ENCODE results near the gene PLAAT2. TPM values are rescaled to one million over a fixed set of nuclear protein-coding genes. Genes with fewer than 3 reads are reported as not detected.

PLAAT2 gene
- total RNA-seq, 1 experiment from 2014 or later, result 13.6 TPM

DNA sequence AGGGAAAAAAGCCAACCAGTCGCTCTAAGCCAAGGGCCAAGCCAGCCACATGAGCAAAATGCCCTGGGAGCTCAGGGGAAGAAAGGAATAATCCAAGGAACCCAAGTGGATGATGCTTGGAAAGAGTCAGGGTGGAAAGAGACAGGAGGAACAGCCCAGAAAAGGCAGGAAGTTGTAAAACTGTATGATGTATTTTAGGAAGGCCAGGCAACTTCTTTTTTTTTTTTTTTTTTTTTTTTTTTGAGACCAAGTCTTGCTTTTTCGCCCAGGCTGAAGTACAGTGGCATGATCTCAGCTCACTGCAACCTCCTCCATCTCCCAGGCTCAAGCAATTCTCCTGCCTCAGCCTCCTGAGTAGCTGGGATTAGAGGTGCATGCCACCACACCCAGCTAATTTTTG lies 55.7 kb downstream of the PLAAT2 start:
- no peak for TF ChIP-seq EZH2 (IDR thresholded peaks at IDR 0.05; ENCODE audit: low read depth)
- TF ChIP-seq, protein P1, sequence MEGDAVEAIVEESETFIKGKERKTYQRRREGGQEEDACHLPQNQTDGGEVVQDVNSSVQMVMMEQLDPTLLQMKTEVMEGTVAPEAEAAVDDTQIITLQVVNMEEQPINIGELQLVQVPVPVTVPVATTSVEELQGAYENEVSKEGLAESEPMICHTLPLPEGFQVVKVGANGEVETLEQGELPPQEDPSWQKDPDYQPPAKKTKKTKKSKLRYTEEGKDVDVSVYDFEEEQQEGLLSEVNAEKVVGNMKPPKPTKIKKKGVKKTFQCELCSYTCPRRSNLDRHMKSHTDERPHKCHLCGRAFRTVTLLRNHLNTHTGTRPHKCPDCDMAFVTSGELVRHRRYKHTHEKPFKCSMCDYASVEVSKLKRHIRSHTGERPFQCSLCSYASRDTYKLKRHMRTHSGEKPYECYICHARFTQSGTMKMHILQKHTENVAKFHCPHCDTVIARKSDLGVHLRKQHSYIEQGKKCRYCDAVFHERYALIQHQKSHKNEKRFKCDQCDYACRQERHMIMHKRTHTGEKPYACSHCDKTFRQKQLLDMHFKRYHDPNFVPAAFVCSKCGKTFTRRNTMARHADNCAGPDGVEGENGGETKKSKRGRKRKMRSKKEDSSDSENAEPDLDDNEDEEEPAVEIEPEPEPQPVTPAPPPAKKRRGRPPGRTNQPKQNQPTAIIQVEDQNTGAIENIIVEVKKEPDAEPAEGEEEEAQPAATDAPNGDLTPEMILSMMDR (conservative IDR thresholded peaks at IDR 0.05), result no peak
- POLR2A ChIA-PET (ENCODE audit: unreplicated experiment), result no interaction called here
- Histone ChIP-seq H4K20me1 (ENCODE audit: insufficient read depth) (no peaks in the 10 kb centered on the region), H3K4me2 (no peak overlapping the region), H2AFZ (no peak overlapping the region), H3K36me3 (ENCODE audit: low read depth) (no peaks in the 10 kb centered on the region), H3K4me1 (replicated peaks; ENCODE audit: insufficient read depth) (no peaks in the 10 kb centered on the region), H3K9me2 (ENCODE audit: insufficient read depth) (no peaks in the 10 kb centered on the region), H3F3A (ENCODE audit: insufficient read depth, low read depth) (no peaks in the 10 kb centered on the region), H3K9me3 (ENCODE audit: insufficient read depth, low read depth) (no peaks in the 10 kb centered on the region), H3K4me3 (no peak overlapping the region), H3K27me3 (ENCODE audit: insufficient read depth, low read depth) (no peaks in the 10 kb centered on the region), H3K27ac (no peak overlapping the region), H3K79me2 (ENCODE audit: low read depth) (no peaks in the 10 kb centered on the region)
- DNase-seq, result no peak
- no TSS peak for BruUV-seq (replicated peaks)
- intact Hi-C loops (cut with micrococcal nuclease; ENCODE audit: unreplicated experiment), result no loop called here
- CTCF ChIA-PET, result interaction anchor here (0.6 to 1.8 kb wide), 3 partner anchors 29 to 87 kb away, joined by 4 to 24 read pairs (median 7); no protein-coding TSS in a partner anchor

DNA sequence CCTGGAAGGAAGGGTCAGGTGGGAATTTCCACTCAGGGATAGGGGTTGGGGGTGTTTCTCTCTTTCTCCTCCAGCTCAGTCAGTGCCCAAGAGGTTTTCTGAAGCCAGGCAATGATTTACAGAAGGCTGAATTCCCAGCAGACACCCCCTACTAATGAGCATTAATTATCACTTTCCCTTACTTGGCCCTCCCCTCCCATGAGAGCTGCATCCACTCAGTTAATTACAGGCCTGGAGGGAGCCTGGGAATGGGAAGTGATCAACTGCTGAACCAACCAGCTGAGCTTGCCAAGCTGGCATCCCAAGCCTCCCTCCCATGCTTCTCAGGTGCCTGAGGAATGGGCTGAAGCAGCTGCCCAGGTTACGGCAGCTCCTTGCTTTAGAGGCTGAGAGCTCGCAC lies 56.3 kb downstream of the PLAAT2 start:
- no peaks in the 10 kb centered on the region for H3K4me1 ChIP-seq (replicated peaks; ENCODE audit: insufficient read depth)
- ChIA-PET POLR2A (ENCODE audit: unreplicated experiment) (no interaction called here), CTCF (interaction anchor here (0.7 to 1.8 kb wide), 3 partner anchors 25 to 66 kb away, joined by 3 to 24 read pairs (median 4); no protein-coding TSS in a partner anchor)
- H2AFZ ChIP-seq, result no peak overlapping the region
- H3F3A ChIP-seq (ENCODE audit: insufficient read depth, low read depth), result no peaks in the 10 kb centered on the region
- no peak for DNase-seq
- intact Hi-C loops (cut with micrococcal nuclease; ENCODE audit: unreplicated experiment), result no loop called here
- H3K9me3 ChIP-seq (ENCODE audit: insufficient read depth, low read depth), result no peaks in the 10 kb centered on the region
- no peaks in the 10 kb centered on the region for H3K79me2 ChIP-seq (ENCODE audit: low read depth)
- H3K36me3 ChIP-seq (ENCODE audit: low read depth), result no peaks in the 10 kb centered on the region
- H3K4me3 ChIP-seq, result no peak overlapping the region
- no peaks in the 10 kb centered on the region for H3K9me2 ChIP-seq (ENCODE audit: insufficient read depth)
- no peak overlapping the region for H3K27ac ChIP-seq
- BruUV-seq (replicated peaks), result no TSS peak
- no peak overlapping the region for H3K4me2 ChIP-seq
- no peak for TF ChIP-seq EZH2 (IDR thresholded peaks at IDR 0.05; ENCODE audit: low read depth)
- TF ChIP-seq, protein P1 (conservative IDR thresholded peaks at IDR 0.05), result no peak
- H3K27me3 ChIP-seq (ENCODE audit: insufficient read depth, low read depth), result no peaks in the 10 kb centered on the region
- H4K20me1 ChIP-seq (ENCODE audit: insufficient read depth), result no peaks in the 10 kb centered on the region

DNA sequence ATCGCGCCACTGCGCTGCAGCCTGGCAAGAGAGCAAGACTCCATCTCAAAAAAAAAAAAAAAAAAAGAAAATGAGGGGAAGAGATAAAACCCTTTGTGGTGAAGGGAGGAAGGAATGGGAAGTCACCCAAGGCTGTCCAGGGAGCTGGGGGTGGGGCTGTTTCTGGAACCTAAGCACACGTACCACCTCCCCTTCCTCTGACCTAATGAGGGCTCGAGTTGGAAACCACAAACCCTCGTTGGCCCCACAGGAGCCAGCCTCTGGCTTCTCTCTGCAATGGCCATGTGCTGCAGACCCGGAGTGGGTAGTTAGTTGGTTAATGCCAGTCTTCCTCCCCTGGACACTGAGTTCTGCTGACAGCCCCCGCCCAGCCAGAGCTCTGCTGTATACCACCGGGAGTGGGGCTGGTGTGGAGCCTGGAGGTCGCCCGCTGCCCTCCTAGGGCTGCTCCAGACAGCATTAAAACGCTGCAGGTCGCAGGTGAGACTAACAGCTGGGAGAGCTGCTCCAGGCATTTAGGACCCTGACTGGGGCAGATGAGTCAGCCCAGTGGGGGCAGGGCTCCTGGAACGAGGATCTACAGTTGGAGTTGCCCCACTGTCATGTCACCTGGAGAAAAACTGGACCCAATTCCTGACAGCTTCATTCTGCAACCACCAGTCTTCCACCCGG lies 57.2 kb downstream of the PLAAT2 start, which contains the start of gene LGALS12:
Gene LGALS12, plus strand, starts transcription at position 228 of the 672 bp plus-strand sequence. Its CDS starts 375 bp downstream, at position 603.
- Histone ChIP-seq H4K20me1 (ENCODE audit: insufficient read depth) (no peaks in the 10 kb centered on the region), H3K9me3 (ENCODE audit: insufficient read depth, low read depth) (no peaks in the 10 kb centered on the region), H3K4me1 (replicated peaks; ENCODE audit: insufficient read depth) (no peaks in the 10 kb centered on the region), H3K27me3 (ENCODE audit: insufficient read depth, low read depth) (no peaks in the 10 kb centered on the region), H3K4me3 (no peak within 1 kb of the TSS), H3K4me2 (no peak within 1 kb of the TSS), H3K9me2 (ENCODE audit: insufficient read depth) (no peaks in the 10 kb centered on the region), H3K36me3 (ENCODE audit: low read depth) (no peaks in the 10 kb centered on the region), H3K27ac (no peak within 1 kb of the TSS), H3F3A (ENCODE audit: insufficient read depth, low read depth) (no peaks in the 10 kb centered on the region), H3K79me2 (ENCODE audit: low read depth) (no peaks in the 10 kb centered on the region), H2AFZ (no peak within 1 kb of the TSS)
- CTCF ChIA-PET, result interaction anchor here (0.6 to 1.8 kb wide), 3 partner anchors 27 to 436 kb away, joined by 4 to 7 read pairs (median 4); no protein-coding TSS in a partner anchor
- TF ChIP-seq EZH2 (IDR thresholded peaks at IDR 0.05; ENCODE audit: low read depth), result no peak
- TF ChIP-seq, protein P1 (conservative IDR thresholded peaks at IDR 0.05), result no peak
- no peak for DNase-seq
- no TSS peak for BruUV-seq (replicated peaks)
- intact Hi-C loops (cut with micrococcal nuclease; ENCODE audit: unreplicated experiment), result no loop called here
- POLR2A ChIA-PET (ENCODE audit: unreplicated experiment), result no interaction called here
